Sigmoid colon (tissue), 4 donors: ENCODE data around the gene PRDX1.

Experiments used
- CTCF ChIP-seq, 4 experiments: fragments of 450-650 bp in 3 of 4; fragments of 200-600 bp in 1 of 4; IDR thresholded peaks; one replicate each; pipeline ENCODE4 v1.5.1; 2016 to 2019; ENCODE audit warnings: antibody characterized with exemption in 4 of 4, mild to moderate bottlenecking in 3 of 4, moderate library complexity in 2 of 4
- EP300 ChIP-seq, 4 donors: sonication (generic); formaldehyde crosslinking; IDR thresholded peaks; one replicate each; pipeline ENCODE4 v1.6.1; 2017; ENCODE audit warnings: antibody characterized with exemption in 4 of 4
- POLR2A ChIP-seq, 2 donors: fragments of 450-650 bp; IDR thresholded peaks; one replicate each; pipeline ENCODE4 v1.6.1; 2016; ENCODE audit warnings: antibody characterized with exemption in 2 of 2, mild to moderate bottlenecking in 2 of 2, moderate library complexity in 2 of 2

- TF ChIP-seq CTCF (IDR thresholded peaks at IDR 0.05) (no peak), POLR2A (IDR thresholded peaks at IDR 0.05) (no peak), EP300 (IDR thresholded peaks at IDR 0.05) (no peak)
Measured at GRCh38 chr1:45570631-45571030, 48.9 kb upstream of the PRDX1 start.
